WTC11 (cell line): ENCODE measurements around the gene TEX13D. TPM values are rescaled to one million over a fixed set of nuclear protein-coding genes. Genes with fewer than 3 reads are reported as not detected.

Source experiments
- ATAC-seq: fragments of 200-7000 bp; cut with Tn5 transposase; 2 replicates; pipeline ENCODE4 v1.10.0; 2021; ENCODE audit warnings: mild to moderate bottlenecking, moderate library complexity
- CTCF ChIA-PET: fragments of 300-600 bp; sonication (Branson Sonifier 250); formaldehyde crosslinking; loops from one replicate; lab custom pipeline; 2021; ENCODE audit warnings: antibody characterized with exemption; lab: Charles Lee
- POLR2A ChIA-PET: fragments of 350-600 bp; sonication (Branson Sonifier 250); formaldehyde crosslinking; loops from one replicate; lab custom pipeline; 2021; ENCODE audit warnings: antibody characterized with exemption; lab: Charles Lee
- DNase-seq: peaks from one replicate; pipeline ENCODE4 v3.0.0; 2021; ENCODE audit warnings: low spot score
- H3K27ac Mint-ChIP-seq: 2 replicates; pipeline ENCODE4 v1.8.0; 2021; ENCODE audit warnings: mixed read lengths
- H3K27me3 Mint-ChIP-seq: 2 replicates; pipeline ENCODE4 v1.8.0; 2021; ENCODE audit warnings: low read depth, mild to moderate bottlenecking, moderate library complexity, mixed read lengths
- H3K36me3 Mint-ChIP-seq: 2 replicates; pipeline ENCODE4 v1.8.0; 2021; ENCODE audit warnings: mixed read lengths
- H3K4me1 Mint-ChIP-seq: 2 replicates; pipeline ENCODE4 v1.8.0; 2022; ENCODE audit warnings: mixed read lengths
- H3K4me3 Mint-ChIP-seq: 2 replicates; pipeline ENCODE4 v1.8.0; 2021; ENCODE audit warnings: mild to moderate bottlenecking, moderate library complexity, mixed read lengths
- H3K9me3 Mint-ChIP-seq: 2 replicates; pipeline ENCODE4 v1.8.0; 2021; ENCODE audit warnings: mixed read lengths
- ATF1 ChIP-seq: sonication (generic); formaldehyde crosslinking; IDR thresholded peaks from 2 replicates; pipeline ENCODE4 v1.8.1; 2023; ENCODE audit warnings: mild to moderate bottlenecking, moderate library complexity, missing genetic modification reagents
- CREM ChIP-seq: sonication (generic); formaldehyde crosslinking; IDR thresholded peaks from 2 replicates; pipeline ENCODE4 v1.8.1; 2022; ENCODE audit warnings: mild to moderate bottlenecking, missing genetic modification reagents, moderate library complexity
- ELF4 ChIP-seq: sonication (generic); formaldehyde crosslinking; IDR thresholded peaks from 2 replicates; pipeline ENCODE4 v1.8.1; 2022; ENCODE audit warnings: low read depth, mild to moderate bottlenecking, moderate library complexity, missing genetic modification reagents
- EMX1 ChIP-seq: fragments of 250-450 bp; sonication (Bioruptor Pico); IDR thresholded peaks from 2 replicates; pipeline ENCODE4 v1.8.0; 2021; ENCODE audit warnings: mild to moderate bottlenecking
- ERG ChIP-seq: fragments of 250-450 bp; sonication (Bioruptor Pico); IDR thresholded peaks from 2 replicates; pipeline ENCODE4 v1.8.0; 2021; ENCODE audit warnings: mild to moderate bottlenecking
- FOXK1 ChIP-seq: sonication (generic); formaldehyde crosslinking; IDR thresholded peaks from 2 replicates; pipeline ENCODE4 v1.8.0; 2022; ENCODE audit warnings: mild to moderate bottlenecking, moderate library complexity, missing genetic modification reagents
- IRF2 ChIP-seq: sonication (generic); formaldehyde crosslinking; IDR thresholded peaks from 2 replicates; pipeline ENCODE4 v1.8.0; 2022; ENCODE audit warnings: low read depth, missing genetic modification reagents, borderline replicate concordance
- MYBL2 ChIP-seq: sonication (generic); formaldehyde crosslinking; IDR thresholded peaks from 2 replicates; pipeline ENCODE4 v1.8.1; 2023; ENCODE audit warnings: mild to moderate bottlenecking, moderate library complexity, missing genetic modification reagents
- NFE2L1 ChIP-seq: sonication (generic); formaldehyde crosslinking; IDR thresholded peaks from 2 replicates; pipeline ENCODE4 v1.8.1; 2023; ENCODE audit warnings: missing genetic modification reagents
- NR3C1 ChIP-seq: sonication (generic); formaldehyde crosslinking; conservative IDR thresholded peaks from 2 replicates; pipeline ENCODE4 v1.8.1; 2023; ENCODE audit warnings: low read depth, mild to moderate bottlenecking, missing genetic modification reagents
- OVOL2 ChIP-seq: fragments of 250-450 bp; sonication (Bioruptor Pico); IDR thresholded peaks from 2 replicates; pipeline ENCODE4 v1.9.0; 2021; ENCODE audit warnings: mild to moderate bottlenecking, borderline replicate concordance
- PRRX2 ChIP-seq: fragments of 250-450 bp; sonication (Bioruptor Pico); IDR thresholded peaks from 2 replicates; pipeline ENCODE4 v1.8.0; 2021; ENCODE audit warnings: mild to moderate bottlenecking
- RORB ChIP-seq: fragments of 250-450 bp; sonication (Bioruptor Pico); IDR thresholded peaks from 2 replicates; pipeline ENCODE4 v1.9.0; 2021; ENCODE audit warnings: mild to moderate bottlenecking
- SMAD3 ChIP-seq: sonication (generic); formaldehyde crosslinking; IDR thresholded peaks from 2 replicates; pipeline ENCODE4 v1.8.0; 2022; ENCODE audit warnings: missing genetic modification reagents, mild to moderate bottlenecking, borderline replicate concordance
- ZNF121 ChIP-seq: sonication (generic); formaldehyde crosslinking; IDR thresholded peaks from 2 replicates; pipeline ENCODE4 v1.8.0; 2023; ENCODE audit warnings: missing genetic modification reagents
- ZNF396 ChIP-seq: fragments of 250-450 bp; sonication (Bioruptor Pico); IDR thresholded peaks from 2 replicates; pipeline ENCODE4 v1.8.0; 2021; ENCODE audit warnings: mild to moderate bottlenecking, moderate library complexity, borderline replicate concordance
- ZNF671 ChIP-seq: fragments of 250-450 bp; sonication (Bioruptor Pico); IDR thresholded peaks from 2 replicates; pipeline ENCODE4 v1.8.0; 2021; ENCODE audit warnings: mild to moderate bottlenecking
- total RNA-seq: library from RNA; stranded (reverse); gene quantifications from 3 replicates; pipeline ENCODE4 v1.2.3, GENCODE V29; 2021
- TF ChIP-seq, protein P1 (sequence below): sonication (generic); formaldehyde crosslinking; IDR thresholded peaks from 2 replicates; pipeline ENCODE4 v1.8.1; 2023; ENCODE audit warnings: mild to moderate bottlenecking, moderate library complexity, missing genetic modification reagents
- TF ChIP-seq, protein P2 (sequence below): sonication (generic); formaldehyde crosslinking; IDR thresholded peaks from 2 replicates; pipeline ENCODE4 v1.8.1; 2022; ENCODE audit warnings: low read depth, mild to moderate bottlenecking, moderate library complexity, missing genetic modification reagents, borderline replicate concordance
- TF ChIP-seq, protein P3 (sequence below): sonication (generic); formaldehyde crosslinking; IDR thresholded peaks from 2 replicates; pipeline ENCODE4 v1.8.0; 2023; ENCODE audit warnings: mild to moderate bottlenecking, missing genetic modification reagents
- TF ChIP-seq, protein P4 (sequence below): sonication (generic); formaldehyde crosslinking; IDR thresholded peaks from 2 replicates; pipeline ENCODE4 v1.8.1; 2023; ENCODE audit warnings: mild to moderate bottlenecking, missing genetic modification reagents, borderline replicate concordance
- TF ChIP-seq, protein P5 (sequence below): fragments of 250-450 bp; sonication (Bioruptor Pico); IDR thresholded peaks from 2 replicates; pipeline ENCODE4 v1.9.0; 2021; ENCODE audit warnings: mild to moderate bottlenecking
- TF ChIP-seq, protein P6 (sequence below): sonication (generic); formaldehyde crosslinking; IDR thresholded peaks from 2 replicates; pipeline ENCODE4 v1.8.0; 2022; ENCODE audit warnings: mild to moderate bottlenecking, missing genetic modification reagents

The TEX13D gene
- total RNA-seq, 1 experiment from 2014 or later, result not detected

DNA sequence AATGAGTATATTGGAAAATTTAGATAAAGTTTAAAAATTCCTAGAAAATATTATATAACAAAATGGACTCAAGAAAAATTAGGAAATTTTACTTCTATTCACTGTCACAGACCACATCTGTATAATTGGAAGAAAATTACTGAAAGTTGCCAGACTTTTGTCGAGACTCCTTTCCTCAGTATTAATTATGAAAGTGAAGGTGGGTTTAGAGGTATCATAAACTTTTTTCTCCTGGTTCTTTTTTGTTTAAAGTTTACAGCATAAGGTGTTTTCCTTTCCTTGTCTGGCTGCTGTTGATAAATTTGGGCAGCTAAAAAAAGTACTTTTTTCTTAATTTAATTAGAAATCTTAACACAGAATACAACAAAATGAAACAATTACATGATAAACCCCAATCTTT lies 6.7 kb upstream of the TEX13D start:
- Mint-ChIP-seq H3K27ac (no peak overlapping the region), H3K4me3 (no peak overlapping the region), H3K9me3 (no peaks in the 10 kb centered on the region), H3K4me1 (no peaks in the 10 kb centered on the region), H3K36me3 (no peaks in the 10 kb centered on the region), H3K27me3 (no peaks in the 10 kb centered on the region; the same call in 1 of the 2 replicates)
- ChIA-PET CTCF (no interaction called here), POLR2A (no interaction called here)
- TF ChIP-seq MYBL2 (CRISPR knock-in tag) (no peak), EMX1 (no peak), OVOL2 (CRISPR knock-in tag) (no peak), NFE2L1 (CRISPR knock-in tag) (no peak), RORB (CRISPR knock-in tag) (no peak), FOXK1 (no peak), SMAD3 (no peak), ATF1 (CRISPR knock-in tag) (no peak), IRF2 (CRISPR knock-in tag) (no peak)
- TF ChIP-seq, protein P1, sequence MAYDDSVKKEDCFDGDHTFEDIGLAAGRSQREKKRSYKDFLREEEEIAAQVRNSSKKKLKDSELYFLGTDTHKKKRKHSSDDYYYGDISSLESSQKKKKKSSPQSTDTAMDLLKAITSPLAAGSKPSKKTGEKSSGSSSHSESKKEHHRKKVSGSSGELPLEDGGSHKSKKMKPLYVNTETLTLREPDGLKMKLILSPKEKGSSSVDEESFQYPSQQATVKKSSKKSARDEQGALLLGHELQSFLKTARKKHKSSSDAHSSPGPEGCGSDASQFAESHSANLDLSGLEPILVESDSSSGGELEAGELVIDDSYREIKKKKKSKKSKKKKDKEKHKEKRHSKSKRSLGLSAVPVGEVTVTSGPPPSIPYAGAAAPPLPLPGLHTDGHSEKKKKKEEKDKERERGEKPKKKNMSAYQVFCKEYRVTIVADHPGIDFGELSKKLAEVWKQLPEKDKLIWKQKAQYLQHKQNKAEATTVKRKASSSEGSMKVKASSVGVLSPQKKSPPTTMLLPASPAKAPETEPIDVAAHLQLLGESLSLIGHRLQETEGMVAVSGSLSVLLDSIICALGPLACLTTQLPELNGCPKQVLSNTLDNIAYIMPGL (CRISPR knock-in tag), result no peak
- TF ChIP-seq, protein P2, sequence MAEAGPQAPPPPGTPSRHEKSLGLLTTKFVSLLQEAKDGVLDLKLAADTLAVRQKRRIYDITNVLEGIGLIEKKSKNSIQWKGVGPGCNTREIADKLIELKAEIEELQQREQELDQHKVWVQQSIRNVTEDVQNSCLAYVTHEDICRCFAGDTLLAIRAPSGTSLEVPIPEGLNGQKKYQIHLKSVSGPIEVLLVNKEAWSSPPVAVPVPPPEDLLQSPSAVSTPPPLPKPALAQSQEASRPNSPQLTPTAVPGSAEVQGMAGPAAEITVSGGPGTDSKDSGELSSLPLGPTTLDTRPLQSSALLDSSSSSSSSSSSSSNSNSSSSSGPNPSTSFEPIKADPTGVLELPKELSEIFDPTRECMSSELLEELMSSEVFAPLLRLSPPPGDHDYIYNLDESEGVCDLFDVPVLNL (CRISPR knock-in tag), result no peak
- ATAC-seq (no peak), DNase-seq (no peak)

DNA sequence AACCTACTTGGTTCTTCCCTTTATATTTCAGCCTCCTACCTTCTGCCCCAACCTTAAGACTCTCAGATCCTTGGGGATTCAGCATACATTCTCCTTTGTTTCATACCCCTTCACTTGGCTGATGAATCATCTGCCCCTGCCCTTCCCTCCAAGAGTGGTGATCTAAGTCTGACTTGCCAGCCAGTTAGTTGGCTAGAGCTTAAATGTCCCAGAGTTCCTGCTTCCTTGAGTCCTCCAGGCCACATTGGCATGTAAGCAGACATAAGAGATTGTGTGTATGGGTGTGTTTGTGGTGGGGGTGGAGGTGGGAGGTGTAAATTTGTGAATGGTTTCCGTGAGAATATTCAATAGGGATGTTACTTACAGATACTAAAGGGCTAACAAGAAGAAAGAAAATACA lies 3.7 kb upstream of the TEX13D start:
- Mint-ChIP-seq H3K27ac (no peak overlapping the region), H3K27me3 (no peaks in the 10 kb centered on the region; the same call in 1 of the 2 replicates), H3K36me3 (no peaks in the 10 kb centered on the region), H3K9me3 (no peaks in the 10 kb centered on the region), H3K4me1 (no peaks in the 10 kb centered on the region), H3K4me3 (no peak overlapping the region)
- DNase-seq (no peak), ATAC-seq (no peak)
- ChIA-PET CTCF (no interaction called here), POLR2A (no interaction called here)
- TF ChIP-seq NR3C1 (CRISPR knock-in tag) (no peak), ERG (CRISPR knock-in tag) (no peak), ZNF121 (CRISPR knock-in tag) (no peak), ZNF671 (CRISPR knock-in tag) (no peak), CREM (CRISPR knock-in tag) (no peak), ELF4 (CRISPR knock-in tag) (no peak), ZNF396 (CRISPR knock-in tag) (no peak), PRRX2 (CRISPR knock-in tag) (no peak), OVOL2 (CRISPR knock-in tag) (no peak)
- TF ChIP-seq, protein P3, sequence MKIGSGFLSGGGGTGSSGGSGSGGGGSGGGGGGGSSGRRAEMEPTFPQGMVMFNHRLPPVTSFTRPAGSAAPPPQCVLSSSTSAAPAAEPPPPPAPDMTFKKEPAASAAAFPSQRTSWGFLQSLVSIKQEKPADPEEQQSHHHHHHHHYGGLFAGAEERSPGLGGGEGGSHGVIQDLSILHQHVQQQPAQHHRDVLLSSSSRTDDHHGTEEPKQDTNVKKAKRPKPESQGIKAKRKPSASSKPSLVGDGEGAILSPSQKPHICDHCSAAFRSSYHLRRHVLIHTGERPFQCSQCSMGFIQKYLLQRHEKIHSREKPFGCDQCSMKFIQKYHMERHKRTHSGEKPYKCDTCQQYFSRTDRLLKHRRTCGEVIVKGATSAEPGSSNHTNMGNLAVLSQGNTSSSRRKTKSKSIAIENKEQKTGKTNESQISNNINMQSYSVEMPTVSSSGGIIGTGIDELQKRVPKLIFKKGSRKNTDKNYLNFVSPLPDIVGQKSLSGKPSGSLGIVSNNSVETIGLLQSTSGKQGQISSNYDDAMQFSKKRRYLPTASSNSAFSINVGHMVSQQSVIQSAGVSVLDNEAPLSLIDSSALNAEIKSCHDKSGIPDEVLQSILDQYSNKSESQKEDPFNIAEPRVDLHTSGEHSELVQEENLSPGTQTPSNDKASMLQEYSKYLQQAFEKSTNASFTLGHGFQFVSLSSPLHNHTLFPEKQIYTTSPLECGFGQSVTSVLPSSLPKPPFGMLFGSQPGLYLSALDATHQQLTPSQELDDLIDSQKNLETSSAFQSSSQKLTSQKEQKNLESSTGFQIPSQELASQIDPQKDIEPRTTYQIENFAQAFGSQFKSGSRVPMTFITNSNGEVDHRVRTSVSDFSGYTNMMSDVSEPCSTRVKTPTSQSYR (CRISPR knock-in tag), result no peak
- TF ChIP-seq, protein P4, sequence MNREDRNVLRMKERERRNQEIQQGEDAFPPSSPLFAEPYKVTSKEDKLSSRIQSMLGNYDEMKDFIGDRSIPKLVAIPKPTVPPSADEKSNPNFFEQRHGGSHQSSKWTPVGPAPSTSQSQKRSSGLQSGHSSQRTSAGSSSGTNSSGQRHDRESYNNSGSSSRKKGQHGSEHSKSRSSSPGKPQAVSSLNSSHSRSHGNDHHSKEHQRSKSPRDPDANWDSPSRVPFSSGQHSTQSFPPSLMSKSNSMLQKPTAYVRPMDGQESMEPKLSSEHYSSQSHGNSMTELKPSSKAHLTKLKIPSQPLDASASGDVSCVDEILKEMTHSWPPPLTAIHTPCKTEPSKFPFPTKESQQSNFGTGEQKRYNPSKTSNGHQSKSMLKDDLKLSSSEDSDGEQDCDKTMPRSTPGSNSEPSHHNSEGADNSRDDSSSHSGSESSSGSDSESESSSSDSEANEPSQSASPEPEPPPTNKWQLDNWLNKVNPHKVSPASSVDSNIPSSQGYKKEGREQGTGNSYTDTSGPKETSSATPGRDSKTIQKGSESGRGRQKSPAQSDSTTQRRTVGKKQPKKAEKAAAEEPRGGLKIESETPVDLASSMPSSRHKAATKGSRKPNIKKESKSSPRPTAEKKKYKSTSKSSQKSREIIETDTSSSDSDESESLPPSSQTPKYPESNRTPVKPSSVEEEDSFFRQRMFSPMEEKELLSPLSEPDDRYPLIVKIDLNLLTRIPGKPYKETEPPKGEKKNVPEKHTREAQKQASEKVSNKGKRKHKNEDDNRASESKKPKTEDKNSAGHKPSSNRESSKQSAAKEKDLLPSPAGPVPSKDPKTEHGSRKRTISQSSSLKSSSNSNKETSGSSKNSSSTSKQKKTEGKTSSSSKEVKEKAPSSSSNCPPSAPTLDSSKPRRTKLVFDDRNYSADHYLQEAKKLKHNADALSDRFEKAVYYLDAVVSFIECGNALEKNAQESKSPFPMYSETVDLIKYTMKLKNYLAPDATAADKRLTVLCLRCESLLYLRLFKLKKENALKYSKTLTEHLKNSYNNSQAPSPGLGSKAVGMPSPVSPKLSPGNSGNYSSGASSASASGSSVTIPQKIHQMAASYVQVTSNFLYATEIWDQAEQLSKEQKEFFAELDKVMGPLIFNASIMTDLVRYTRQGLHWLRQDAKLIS (CRISPR knock-in tag), result no peak
- TF ChIP-seq, protein P5, sequence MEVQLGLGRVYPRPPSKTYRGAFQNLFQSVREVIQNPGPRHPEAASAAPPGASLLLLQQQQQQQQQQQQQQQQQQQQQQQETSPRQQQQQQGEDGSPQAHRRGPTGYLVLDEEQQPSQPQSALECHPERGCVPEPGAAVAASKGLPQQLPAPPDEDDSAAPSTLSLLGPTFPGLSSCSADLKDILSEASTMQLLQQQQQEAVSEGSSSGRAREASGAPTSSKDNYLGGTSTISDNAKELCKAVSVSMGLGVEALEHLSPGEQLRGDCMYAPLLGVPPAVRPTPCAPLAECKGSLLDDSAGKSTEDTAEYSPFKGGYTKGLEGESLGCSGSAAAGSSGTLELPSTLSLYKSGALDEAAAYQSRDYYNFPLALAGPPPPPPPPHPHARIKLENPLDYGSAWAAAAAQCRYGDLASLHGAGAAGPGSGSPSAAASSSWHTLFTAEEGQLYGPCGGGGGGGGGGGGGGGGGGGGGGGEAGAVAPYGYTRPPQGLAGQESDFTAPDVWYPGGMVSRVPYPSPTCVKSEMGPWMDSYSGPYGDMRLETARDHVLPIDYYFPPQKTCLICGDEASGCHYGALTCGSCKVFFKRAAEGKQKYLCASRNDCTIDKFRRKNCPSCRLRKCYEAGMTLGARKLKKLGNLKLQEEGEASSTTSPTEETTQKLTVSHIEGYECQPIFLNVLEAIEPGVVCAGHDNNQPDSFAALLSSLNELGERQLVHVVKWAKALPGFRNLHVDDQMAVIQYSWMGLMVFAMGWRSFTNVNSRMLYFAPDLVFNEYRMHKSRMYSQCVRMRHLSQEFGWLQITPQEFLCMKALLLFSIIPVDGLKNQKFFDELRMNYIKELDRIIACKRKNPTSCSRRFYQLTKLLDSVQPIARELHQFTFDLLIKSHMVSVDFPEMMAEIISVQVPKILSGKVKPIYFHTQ, result no peak
- TF ChIP-seq, protein P6, sequence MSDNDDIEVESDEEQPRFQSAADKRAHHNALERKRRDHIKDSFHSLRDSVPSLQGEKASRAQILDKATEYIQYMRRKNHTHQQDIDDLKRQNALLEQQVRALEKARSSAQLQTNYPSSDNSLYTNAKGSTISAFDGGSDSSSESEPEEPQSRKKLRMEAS (CRISPR knock-in tag), result no peak
